ENCODE data around the gene HAPLN3.

Gene HAPLN3

GRCh38 chr15:88877906-88878305, 17.4 kb downstream of the HAPLN3 start:
- DNase-seq (ENCODE audit: extremely low spot score): no peak
- no peak for TF ChIP-seq PKNOX1 (IDR thresholded peaks at IDR 0.05)
- TF ChIP-seq BHLHE40 (IDR thresholded peaks at IDR 0.05; ENCODE audit: borderline replicate concordance): no peak
- POLR2A ChIA-PET: no interaction called here
- CTCF ChIA-PET: interaction anchor here (0.8 to 2.4 kb wide), 10 partner anchors 10 to 180 kb away, joined by 3 to 9 read pairs (median 6); partner anchors contain the start of gene HAPLN3

GRCh38 chr15:88877415-88877814, 17.9 kb downstream of the HAPLN3 start:
- CTCF ChIA-PET: interaction anchor here (1.7 to 2.4 kb wide), 2 partner anchors 13 to 43 kb away, joined by 6 to 9 read pairs; no protein-coding TSS in a partner anchor
- POLR2A ChIA-PET: no interaction called here
- TF ChIP-seq NFRKB (IDR thresholded peaks at IDR 0.05): no peak
- TF ChIP-seq BHLHE40 (IDR thresholded peaks at IDR 0.05; ENCODE audit: borderline replicate concordance): no peak
- no peak for TF ChIP-seq L3MBTL2 (conservative IDR thresholded peaks at IDR 0.05)
- TF ChIP-seq FOXA1 (IDR thresholded peaks at IDR 0.05): no peak
- DNase-seq (ENCODE audit: extremely low spot score): no peak

GRCh38 chr15:88876573-88876972, 18.8 kb downstream of the HAPLN3 start:
- no peak for DNase-seq (ENCODE audit: extremely low spot score)
- TF ChIP-seq ELF4 (IDR thresholded peaks at IDR 0.05) (no peak), HDGF (IDR thresholded peaks at IDR 0.05; ENCODE audit: borderline replicate concordance) (no peak), LEF1 (IDR thresholded peaks at IDR 0.05; ENCODE audit: borderline replicate concordance) (no peak), ZNF384 (IDR thresholded peaks at IDR 0.05) (no peak), BHLHE40 (IDR thresholded peaks at IDR 0.05; ENCODE audit: borderline replicate concordance) (no peak), TARDBP (IDR thresholded peaks at IDR 0.05) (no peak), FOXM1 (IDR thresholded peaks at IDR 0.05; ENCODE audit: borderline replicate concordance) (no peak), FOXK2 (IDR thresholded peaks at IDR 0.05) (no peak), FOXA1 (IDR thresholded peaks at IDR 0.05) (no peak)
- CTCF ChIA-PET: no interaction called here
- POLR2A ChIA-PET: no interaction called here

GRCh38 chr15:88874684-88875083, 20.7 kb downstream of the HAPLN3 start:
- DNase-seq (ENCODE audit: extremely low spot score): no peak
- CTCF ChIA-PET: interaction anchor here (0.5 to 0.6 kb wide), 3 partner anchors 121 to 314 kb away, joined by 3 read pairs; no protein-coding TSS in a partner anchor
- TF ChIP-seq PKNOX1 (IDR thresholded peaks at IDR 0.05): no peak
- TF ChIP-seq FOXM1 (IDR thresholded peaks at IDR 0.05; ENCODE audit: borderline replicate concordance): no peak
- no peak for TF ChIP-seq FOXK2 (IDR thresholded peaks at IDR 0.05)
- no peak for TF ChIP-seq ELF4 (IDR thresholded peaks at IDR 0.05)
- TF ChIP-seq SUZ12 (IDR thresholded peaks at IDR 0.05): no peak
- no peak for TF ChIP-seq ZNF384 (IDR thresholded peaks at IDR 0.05)
- no peak for TF ChIP-seq CTBP1 (IDR thresholded peaks at IDR 0.05; ENCODE audit: borderline replicate concordance)
- no peak for TF ChIP-seq SP1 (IDR thresholded peaks at IDR 0.05)
- TF ChIP-seq BHLHE40 (IDR thresholded peaks at IDR 0.05; ENCODE audit: borderline replicate concordance): no peak
- TF ChIP-seq L3MBTL2 (conservative IDR thresholded peaks at IDR 0.05): no peak
- no peak for TF ChIP-seq LEF1 (IDR thresholded peaks at IDR 0.05; ENCODE audit: borderline replicate concordance)
- no peak for TF ChIP-seq TARDBP (IDR thresholded peaks at IDR 0.05)
- TF ChIP-seq ARNT (IDR thresholded peaks at IDR 0.05): no peak
- no peak for TF ChIP-seq FOXA1 (IDR thresholded peaks at IDR 0.05)
- TF ChIP-seq HDGF (IDR thresholded peaks at IDR 0.05; ENCODE audit: borderline replicate concordance): no peak
- no peak for TF ChIP-seq NFRKB (IDR thresholded peaks at IDR 0.05)

GRCh38 chr15:88874275-88874674, 21.1 kb downstream of the HAPLN3 start:
- ChIA-PET CTCF (interaction anchor here (0.5 kb wide), 2 partner anchors 121 to 217 kb away, joined by 3 read pairs; no protein-coding TSS in a partner anchor), POLR2A (no interaction called here)
- no peak for DNase-seq (ENCODE audit: extremely low spot score)
- TF ChIP-seq PKNOX1 (IDR thresholded peaks at IDR 0.05): no peak
- TF ChIP-seq L3MBTL2 (conservative IDR thresholded peaks at IDR 0.05): no peak
- TF ChIP-seq TARDBP (IDR thresholded peaks at IDR 0.05): no peak
- TF ChIP-seq NFRKB (IDR thresholded peaks at IDR 0.05): no peak
- no peak for TF ChIP-seq FOXK2 (IDR thresholded peaks at IDR 0.05)
- no peak for TF ChIP-seq ZNF384 (IDR thresholded peaks at IDR 0.05)
- no peak for TF ChIP-seq SP1 (IDR thresholded peaks at IDR 0.05)
- TF ChIP-seq SUZ12 (IDR thresholded peaks at IDR 0.05): no peak
- no peak for TF ChIP-seq FOXA1 (IDR thresholded peaks at IDR 0.05)
- no peak for TF ChIP-seq CTBP1 (IDR thresholded peaks at IDR 0.05; ENCODE audit: borderline replicate concordance)
- TF ChIP-seq LEF1 (IDR thresholded peaks at IDR 0.05; ENCODE audit: borderline replicate concordance): no peak
- TF ChIP-seq FOXM1 (IDR thresholded peaks at IDR 0.05; ENCODE audit: borderline replicate concordance): no peak
- TF ChIP-seq BHLHE40 (IDR thresholded peaks at IDR 0.05; ENCODE audit: borderline replicate concordance): no peak
- no peak for TF ChIP-seq HDGF (IDR thresholded peaks at IDR 0.05; ENCODE audit: borderline replicate concordance)
- TF ChIP-seq ARNT (IDR thresholded peaks at IDR 0.05): no peak
- TF ChIP-seq ELF4 (IDR thresholded peaks at IDR 0.05): no peak

More at GRCh38 chr15:88874684-88875083, 20.7 kb downstream of the HAPLN3 start:
- POLR2A ChIA-PET: no interaction called here

- POLR2A ChIA-PET: no interaction called here
- DNase-seq (ENCODE audit: extremely low spot score): no peak
- CTCF ChIA-PET: no interaction called here
- TF ChIP-seq BHLHE40 (IDR thresholded peaks at IDR 0.05; ENCODE audit: borderline replicate concordance) (no peak), FOXA1 (IDR thresholded peaks at IDR 0.05) (no peak), PKNOX1 (IDR thresholded peaks at IDR 0.05) (no peak), FOXM1 (IDR thresholded peaks at IDR 0.05; ENCODE audit: borderline replicate concordance) (no peak), LEF1 (IDR thresholded peaks at IDR 0.05; ENCODE audit: borderline replicate concordance) (no peak), SUZ12 (IDR thresholded peaks at IDR 0.05) (no peak), ELF4 (IDR thresholded peaks at IDR 0.05) (no peak), HDGF (IDR thresholded peaks at IDR 0.05; ENCODE audit: borderline replicate concordance) (no peak), ZNF384 (IDR thresholded peaks at IDR 0.05) (no peak), TARDBP (IDR thresholded peaks at IDR 0.05) (no peak)
Measured at GRCh38 chr15:88873786-88874185, 21.6 kb downstream of the HAPLN3 start.
